ENCODE results near the gene ASTN2.
A peak's percentile ranks its signal among the peaks of the same experiment; 100 is the strongest.

- TF ChIP-seq CTCF (IDR thresholded peaks at IDR 0.05; ENCODE audit: low read depth, low read length, poor library complexity, severe bottlenecking) (peak; percentile 93), EZH2phosphoT487 (IDR thresholded peaks at IDR 0.05; ENCODE audit: borderline replicate concordance, low read length) (no peak)
Measured at GRCh38 chr9:116572095-116572748, 842.6 kb downstream of the ASTN2 start.

Measured in DOHH2 (cell line).